ENCODE data around the gene CCIN.

CCIN gene

GRCh38 chr9:36213387-36213786 is 44.2 kb downstream of the CCIN start:
- TF ChIP-seq CTCF (IDR thresholded peaks at IDR 0.05; ENCODE audit: low read length, missing control alignments), result no peak
- DNase-seq (ENCODE audit: low read depth), result no peak

GRCh38 chr9:36213989-36214388 is 44.8 kb downstream of the CCIN start:
- no peak for TF ChIP-seq CTCF (IDR thresholded peaks at IDR 0.05; ENCODE audit: low read length, missing control alignments)

More at GRCh38 chr9:36213387-36213786, 44.2 kb downstream of the CCIN start:
- no peak overlapping the region for H3K4me3 ChIP-seq (replicated peaks; ENCODE audit: low read depth, low read length)

GRCh38 chr9:36214571-36214970 is 45.4 kb downstream of the CCIN start:
- TF ChIP-seq CTCF (IDR thresholded peaks at IDR 0.05; ENCODE audit: low read length, missing control alignments), result no peak
- peak; percentile 74 for DNase-seq (ENCODE audit: low read depth)
- H3K4me3 ChIP-seq (replicated peaks; ENCODE audit: low read depth, low read length), result no peak overlapping the region

More at GRCh38 chr9:36213989-36214388, 44.8 kb downstream of the CCIN start:
- DNase-seq (ENCODE audit: low read depth), result no peak
- H3K4me3 ChIP-seq (replicated peaks; ENCODE audit: low read depth, low read length), result no peak overlapping the region

- no peak for TF ChIP-seq CTCF (IDR thresholded peaks at IDR 0.05; ENCODE audit: low read length, missing control alignments)
- H3K4me3 ChIP-seq (replicated peaks; ENCODE audit: low read depth, low read length), result no peak overlapping the region
- DNase-seq (ENCODE audit: low read depth), result no peak
Measured at GRCh38 chr9:36217256-36217968, 48.2 kb downstream of the CCIN start.

GRCh38 chr9:36218011-36218410 is 48.8 kb downstream of the CCIN start:
- TF ChIP-seq CTCF (IDR thresholded peaks at IDR 0.05; ENCODE audit: low read length, missing control alignments), result no peak
- H3K4me3 ChIP-seq (replicated peaks; ENCODE audit: low read depth, low read length), result no peak overlapping the region
- no peak for DNase-seq (ENCODE audit: low read depth)

- H3K4me3 ChIP-seq (replicated peaks; ENCODE audit: low read depth, low read length), result no peak overlapping the region
- no peak for DNase-seq (ENCODE audit: low read depth)
- TF ChIP-seq CTCF (IDR thresholded peaks at IDR 0.05; ENCODE audit: low read length, missing control alignments), result no peak
Measured at GRCh38 chr9:36218411-36218901, 49.3 kb downstream of the CCIN start.

Measured in fibroblast of pulmonary artery (primary cell).